Left hindlimb (tissue), 1 donor: ENCODE data around the gene ZNF418.
A peak's percentile ranks its signal among the peaks of the same experiment; 100 is the strongest.
"Not testable (repeated sequence)": the region's sequence is repeated elsewhere in the genome, so short reads cannot be mapped to it uniquely, and the experiment has no call there.

Experiments used
- DNase-seq: peaks from one replicate; pipeline ENCODE4 v3.0.0-alpha.2; 2018

The ZNF418 gene

GRCh38 chr19:57934820-57935665 lies at the start of gene ZNF418:
Gene ZNF418, minus strand, starts transcription at chr19:57935402. Its CDS starts 1,580 bp downstream, at chr19:57933822.
- DNase-seq, result peak; percentile 79

- no peak for DNase-seq
Measured at GRCh38 chr19:57978586-57979289, 43.5 kb upstream of the ZNF418 start.

GRCh38 chr19:57974434-57974833 lies 39.2 kb upstream of the ZNF418 start, which contains the start of gene C19orf18:
Gene C19orf18, minus strand, starts transcription at chr19:57974534. Its CDS starts 102 bp downstream, at chr19:57974432.
- DNase-seq, result no peak

- no peak for DNase-seq
Measured at GRCh38 chr19:57964761-57965160, 29.6 kb upstream of the ZNF418 start.

- DNase-seq, result no peak
Measured at GRCh38 chr19:57961785-57962184, 26.6 kb upstream of the ZNF418 start.

- DNase-seq, result no peak
Measured at GRCh38 chr19:57954996-57955395, 19.8 kb upstream of the ZNF418 start.

GRCh38 chr19:57949702-57950101 lies 14.5 kb upstream of the ZNF418 start:
- no peak for DNase-seq

GRCh38 chr19:57949296-57949695 lies 14.1 kb upstream of the ZNF418 start:
- DNase-seq, result no peak

GRCh38 chr19:57947419-57948134 lies 12.4 kb upstream of the ZNF418 start, which contains the start of gene ZNF256:
Gene ZNF256, minus strand, starts transcription at chr19:57947706. Its CDS starts 232 bp downstream, at chr19:57947474.
- peak; percentile 97 for DNase-seq

- no peak for DNase-seq
Measured at GRCh38 chr19:57947088-57947418, 11.9 kb upstream of the ZNF418 start.

GRCh38 chr19:57946316-57946715 lies 11.1 kb upstream of the ZNF418 start:
- DNase-seq, result no peak

- DNase-seq, result no peak
Measured at GRCh38 chr19:57941593-57941992, 6.4 kb upstream of the ZNF418 start.

- no peak for DNase-seq
Measured at GRCh38 chr19:57935731-57936130, 529 bp upstream of the ZNF418 start.

- no peak for DNase-seq
Measured at GRCh38 chr19:57927587-57927986, 7.6 kb downstream of the ZNF418 start.

GRCh38 chr19:57916168-57916995 lies 18.8 kb downstream of the ZNF418 start, which contains the start of gene ZNF417:
Gene ZNF417, minus strand, starts transcription at chr19:57916592. Its CDS starts 181 bp downstream, at chr19:57916411.
- peak; percentile 94 for DNase-seq

GRCh38 chr19:57914531-57914930 lies 20.7 kb downstream of the ZNF418 start:
- no peak for DNase-seq

GRCh38 chr19:57907394-57907793 lies 27.8 kb downstream of the ZNF418 start:
- no peak for DNase-seq

GRCh38 chr19:57905258-57905657 lies 29.9 kb downstream of the ZNF418 start:
- no peak for DNase-seq

GRCh38 chr19:57903618-57904184 lies 31.5 kb downstream of the ZNF418 start:
- no peak for DNase-seq

GRCh38 chr19:57900311-57900710 lies 34.9 kb downstream of the ZNF418 start:
- no peak for DNase-seq

- not testable (repeated sequence) for DNase-seq
Measured at GRCh38 chr19:57890706-57891105, 44.5 kb downstream of the ZNF418 start.
